A673 (cell line): ENCODE results near the gene PPP1R1C.

Experiments used
- CTCF ChIP-seq: fragments of 300-800, 200-600 bp; sonication (generic); conservative IDR thresholded peaks from 2 replicates; pipeline ENCODE4 v1.5.1; 2017; ENCODE audit warnings: low read depth, mild to moderate bottlenecking, antibody characterized with exemption, low read length, moderate library complexity, mixed read lengths
- EZH2 ChIP-seq: fragments of 200-600 bp; sonication (generic); IDR thresholded peaks from 2 replicates; pipeline ENCODE4 v1.6.1; 2017; ENCODE audit warnings: borderline replicate concordance, low read depth, mild to moderate bottlenecking, mixed read lengths, antibody characterized with exemption, low read length; ENCODE audit not compliant: poor library complexity, severe bottlenecking

- TF ChIP-seq CTCF: no peak
- TF ChIP-seq EZH2: no peak
These were observed 32.6 kb downstream of the PPP1R1C start for GRCh38 chr2:182018218-182018617.
